ENCODE results near the gene UBTD2.
"Not testable (repeated sequence)": the region's sequence is repeated elsewhere in the genome, so short reads cannot be mapped to it uniquely, and the experiment has no call there.

UBTD2 gene

GRCh38 chr5:172251419-172251818 is 32.1 kb downstream of the UBTD2 start:
- DNase-seq (ENCODE audit: low read depth in 1 of 2, low spot score in 1 of 2) = no peak

DNA sequence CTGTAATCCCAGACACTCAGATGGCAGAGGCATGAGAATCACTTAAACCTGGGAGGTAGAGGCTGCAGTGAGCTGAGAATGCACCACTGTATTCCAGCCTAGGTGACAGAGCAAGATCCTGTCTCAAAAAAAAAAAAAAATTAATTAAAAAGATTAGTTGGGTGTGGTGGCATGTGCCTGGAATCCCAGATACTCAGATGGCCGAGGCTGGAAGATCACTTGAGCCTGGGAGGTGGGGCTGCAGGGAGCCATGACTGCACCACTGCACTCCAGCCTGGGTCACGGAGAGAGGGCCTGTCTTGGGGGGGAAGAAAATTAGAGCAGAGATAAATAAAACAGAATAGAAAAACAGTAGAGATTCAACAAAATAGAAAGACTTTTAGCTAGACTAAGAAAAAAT is 34.9 kb downstream of the UBTD2 start:
- no peak for DNase-seq (ENCODE audit: low read depth in 1 of 2, low spot score in 1 of 2)

GRCh38 chr5:172245703-172246125 is 37.9 kb downstream of the UBTD2 start:
- DNase-seq (ENCODE audit: low read depth in 1 of 2, low spot score in 1 of 2) = no peak

DNA sequence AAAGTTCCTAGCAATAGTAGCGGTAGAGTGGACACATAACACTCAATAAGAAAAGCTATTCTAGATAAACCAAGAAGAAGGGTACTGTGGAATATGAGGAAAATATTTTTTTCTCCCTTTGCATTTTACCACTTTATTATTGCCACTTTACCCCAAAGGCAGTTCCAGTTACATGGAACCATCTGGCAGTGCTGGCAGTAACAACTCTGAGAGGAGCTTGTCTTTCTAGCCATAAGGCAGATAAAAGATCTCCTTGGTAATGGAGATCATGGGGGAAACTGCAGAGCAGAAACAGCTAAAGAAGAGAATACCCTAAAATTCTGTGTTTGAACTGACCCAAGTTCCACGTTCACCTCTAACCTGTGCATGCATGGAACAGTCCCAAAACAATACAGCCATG is 38.5 kb downstream of the UBTD2 start:
- DNase-seq (ENCODE audit: low read depth in 1 of 2, low spot score in 1 of 2) = no peak

GRCh38 chr5:172243302-172243701 is 40.3 kb downstream of the UBTD2 start:
- DNase-seq (ENCODE audit: low read depth in 1 of 2, low spot score in 1 of 2) = no peak

- no peak for DNase-seq (ENCODE audit: low read depth in 1 of 2, low spot score in 1 of 2)
These were observed 45.2 kb downstream of the UBTD2 start for GRCh38 chr5:172238334-172238733.

DNA sequence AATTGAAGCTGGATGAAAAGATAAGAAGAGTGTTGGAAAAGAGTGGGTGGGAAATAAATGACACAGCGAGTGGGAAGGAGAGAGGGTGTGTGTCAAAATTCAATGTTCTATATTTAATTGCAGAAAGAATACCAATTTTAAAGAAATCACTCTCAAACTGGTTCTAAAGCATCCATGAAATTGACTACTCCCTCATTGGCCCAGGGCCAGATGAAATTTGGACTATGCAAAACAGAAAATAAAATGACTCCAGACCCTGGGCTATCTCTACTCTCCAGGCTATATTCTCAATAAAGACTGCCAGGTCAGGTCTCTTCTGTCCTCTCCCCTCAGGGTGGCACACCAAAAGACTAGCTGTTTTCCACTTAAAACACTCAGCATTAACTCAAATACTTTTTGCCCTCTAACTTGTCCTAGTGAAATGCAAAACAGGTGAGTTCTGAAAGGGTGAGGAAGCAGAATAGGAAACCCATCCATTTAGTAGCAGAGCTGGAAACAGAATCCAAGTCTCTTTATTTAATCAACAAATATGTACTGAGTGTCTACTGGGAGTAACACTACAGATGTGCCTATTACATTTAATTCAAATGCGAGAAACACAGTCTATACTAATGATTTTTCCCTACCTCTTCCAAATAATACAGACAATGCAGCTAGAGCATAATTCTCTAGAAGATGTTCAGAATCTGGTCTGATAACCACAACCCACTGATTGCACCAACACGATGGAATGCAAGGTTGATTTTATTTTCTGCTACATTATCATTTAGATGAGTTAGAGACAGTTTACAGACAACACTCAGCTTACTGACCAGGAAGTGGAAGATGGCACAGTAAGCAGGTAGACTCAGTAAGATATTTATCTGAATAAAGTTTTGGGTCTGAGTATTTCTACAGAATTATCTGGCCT is 47.5 kb downstream of the UBTD2 start:
- no peak for DNase-seq (ENCODE audit: low read depth in 1 of 2, low spot score in 1 of 2)

DNA sequence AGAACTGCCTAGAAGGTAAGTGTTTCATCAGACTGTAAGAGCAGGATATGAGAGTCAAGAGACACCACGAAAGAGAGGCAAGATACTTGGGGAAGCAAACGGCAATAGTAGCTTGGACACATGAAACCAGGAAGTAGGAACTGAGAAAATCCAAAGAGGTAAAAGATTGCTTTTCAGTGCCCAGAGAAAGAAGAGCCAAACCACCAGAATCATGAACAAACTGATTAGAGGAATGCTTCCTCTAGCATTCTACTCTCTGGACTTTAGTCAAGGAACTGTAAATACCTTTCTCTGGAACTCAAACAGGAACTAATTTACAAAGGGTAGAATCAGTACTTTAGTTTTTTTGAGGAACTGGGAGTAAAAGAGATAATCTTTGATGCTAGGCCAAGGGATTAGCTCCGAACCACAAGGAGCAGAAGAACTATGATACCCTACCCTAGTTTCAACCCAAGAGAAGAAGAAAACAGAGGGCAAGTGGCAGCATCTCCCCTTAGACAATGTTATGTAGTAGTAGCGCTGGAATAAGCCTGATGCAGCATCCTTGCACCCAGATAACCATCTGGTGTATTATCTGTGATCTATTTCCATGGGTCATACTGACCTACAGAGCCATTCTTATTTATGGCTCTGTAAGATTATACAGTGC is 48.3 kb downstream of the UBTD2 start:
- no peak for DNase-seq (ENCODE audit: low read depth in 1 of 2, low spot score in 1 of 2)

- DNase-seq (ENCODE audit: low read depth in 1 of 2, low spot score in 1 of 2) = no peak
These were observed 49.5 kb downstream of the UBTD2 start for GRCh38 chr5:172234031-172234430.

GRCh38 chr5:172229904-172230303 is 53.7 kb downstream of the UBTD2 start:
- no peak for DNase-seq (ENCODE audit: low read depth in 1 of 2, low spot score in 1 of 2)

DNA sequence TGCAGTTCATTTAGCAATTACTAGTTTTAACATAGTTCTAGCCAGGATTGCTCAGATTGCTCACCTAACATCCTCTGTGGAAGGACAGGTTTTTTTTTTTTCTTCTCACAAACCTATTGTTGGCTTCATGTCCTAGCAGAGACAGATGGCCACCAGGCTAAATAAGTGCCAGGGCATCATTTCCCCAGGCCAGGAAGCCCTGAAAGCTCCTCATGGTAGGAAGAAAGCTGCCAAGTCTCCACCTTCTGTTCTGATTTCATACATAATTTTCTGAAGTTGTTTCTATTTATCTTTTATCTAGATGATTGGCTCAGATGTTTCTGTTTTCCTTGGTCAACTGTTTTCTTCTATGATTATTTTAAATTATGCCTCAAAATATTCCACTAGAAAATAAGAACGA is 58.6 kb downstream of the UBTD2 start:
- DNase-seq (ENCODE audit: low read depth in 1 of 2, low spot score in 1 of 2) = no peak

DNA sequence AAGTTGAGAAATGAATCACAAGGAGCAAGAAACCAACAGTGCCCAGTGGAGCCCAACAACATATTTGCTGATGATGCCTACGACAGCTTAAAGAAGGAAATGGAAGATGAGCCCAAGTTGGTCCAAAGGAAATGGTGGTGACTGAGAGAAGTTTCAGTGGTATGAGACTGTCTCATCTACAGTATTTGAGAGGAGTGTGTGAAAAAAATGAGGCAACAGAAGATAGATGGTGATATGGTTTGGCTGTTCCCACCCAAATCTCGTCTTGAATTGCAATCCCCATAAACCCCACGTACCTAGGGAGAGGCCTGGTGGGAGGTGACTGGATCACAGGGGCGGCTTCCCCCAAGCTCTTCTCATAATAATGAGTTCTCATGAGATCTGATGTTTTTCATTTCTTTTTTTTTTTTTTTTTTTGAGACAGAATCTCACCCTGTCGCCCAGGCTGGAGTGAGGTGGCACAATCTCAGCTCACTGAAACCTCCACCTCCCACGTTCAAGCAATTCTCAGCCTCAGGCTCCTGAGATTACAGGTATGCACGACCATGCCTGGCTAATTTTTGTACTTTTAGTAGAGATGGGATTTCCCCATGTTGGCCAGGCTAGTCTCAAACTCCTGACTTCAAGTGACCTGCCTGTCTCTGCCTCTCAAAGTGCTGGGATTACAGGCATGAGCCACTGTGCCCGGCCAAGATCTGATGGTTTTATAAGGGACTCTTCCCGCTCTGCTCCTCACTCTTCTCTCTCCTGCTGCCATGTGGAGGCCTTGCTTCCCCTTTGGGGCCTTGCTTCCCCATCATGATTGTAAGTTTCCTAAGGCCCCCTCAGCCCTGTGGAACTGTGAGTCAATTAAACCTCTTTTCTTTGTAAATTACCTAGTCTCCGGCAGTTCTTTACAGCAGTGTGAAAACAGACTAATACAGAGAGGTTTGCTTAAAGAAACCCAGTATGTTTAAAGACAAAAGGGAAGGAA is 59.4 kb downstream of the UBTD2 start:
- DNase-seq (ENCODE audit: low read depth in 1 of 2, low spot score in 1 of 2) = peak in 1 of 2 donors; percentile 18

DNA sequence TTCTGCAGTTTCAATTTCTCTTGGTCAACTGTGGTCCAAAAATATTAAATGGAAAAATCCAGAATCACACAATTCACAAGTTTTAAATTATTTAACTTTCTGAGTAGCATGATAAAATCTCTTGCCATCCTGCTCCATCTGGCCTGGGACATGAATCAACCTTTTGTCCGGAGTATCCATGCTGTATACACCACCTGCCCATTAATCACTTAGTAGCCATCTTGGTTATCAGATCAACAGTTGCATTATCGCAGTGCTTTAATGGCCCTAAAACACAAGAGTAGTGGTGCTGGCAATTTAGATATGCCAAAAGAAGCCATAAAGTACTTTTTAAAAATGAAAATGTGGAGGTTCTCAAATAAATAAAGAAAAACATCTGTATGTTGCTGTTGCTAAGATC is 64.3 kb downstream of the UBTD2 start:
- no peak for DNase-seq (ENCODE audit: low read depth in 1 of 2, low spot score in 1 of 2)

DNA sequence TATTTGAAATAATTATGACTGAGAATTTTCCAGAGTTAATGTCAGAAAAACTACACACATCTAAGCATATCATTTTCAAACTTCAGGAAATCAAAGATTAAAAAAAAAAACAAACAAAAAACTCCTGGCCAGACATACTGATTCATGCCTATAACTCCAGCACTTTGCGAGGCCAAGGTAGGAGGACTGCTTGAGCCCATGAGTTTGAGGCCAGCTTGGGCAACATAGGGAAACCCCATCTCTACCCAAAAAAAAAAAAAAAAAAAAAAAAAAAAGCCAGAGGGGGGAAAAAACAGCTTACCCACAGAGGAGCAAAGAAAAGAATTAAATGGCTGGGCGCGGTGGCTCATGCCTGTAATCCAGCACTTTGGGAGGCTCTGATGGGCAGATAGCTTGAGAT is 67.2 kb downstream of the UBTD2 start:
- DNase-seq (ENCODE audit: low read depth in 1 of 2, low spot score in 1 of 2) = no peak

- DNase-seq (ENCODE audit: low read depth in 1 of 2, low spot score in 1 of 2) = no peak
These were observed 70.4 kb downstream of the UBTD2 start for GRCh38 chr5:172213126-172213525.

GRCh38 chr5:172211676-172212075 is 71.9 kb downstream of the UBTD2 start:
- DNase-seq (ENCODE audit: low read depth in 1 of 2, low spot score in 1 of 2) = no peak

- DNase-seq (ENCODE audit: low read depth in 1 of 2, low spot score in 1 of 2) = no peak
These were observed 73.8 kb downstream of the UBTD2 start for GRCh38 chr5:172209714-172210113.

DNA sequence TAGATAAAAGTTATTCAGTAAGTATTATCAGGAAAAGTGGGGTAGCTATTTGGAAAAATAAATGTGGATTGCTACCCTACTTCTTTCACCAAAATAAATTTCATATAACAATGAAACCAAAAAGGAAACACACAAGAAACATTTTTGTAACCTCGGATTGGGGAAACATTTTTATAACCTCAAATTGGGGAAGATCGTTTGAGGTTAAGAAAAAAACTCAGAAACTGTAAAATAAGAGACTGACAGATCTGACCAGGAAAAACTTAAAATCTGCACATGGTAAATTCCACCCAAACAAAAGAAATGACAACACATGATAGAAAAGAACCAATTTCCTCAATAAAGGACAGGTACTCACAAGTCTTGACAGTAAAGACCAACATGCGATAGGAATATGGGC is 76.1 kb downstream of the UBTD2 start:
- no peak for DNase-seq (ENCODE audit: low read depth in 1 of 2, low spot score in 1 of 2)

DNA sequence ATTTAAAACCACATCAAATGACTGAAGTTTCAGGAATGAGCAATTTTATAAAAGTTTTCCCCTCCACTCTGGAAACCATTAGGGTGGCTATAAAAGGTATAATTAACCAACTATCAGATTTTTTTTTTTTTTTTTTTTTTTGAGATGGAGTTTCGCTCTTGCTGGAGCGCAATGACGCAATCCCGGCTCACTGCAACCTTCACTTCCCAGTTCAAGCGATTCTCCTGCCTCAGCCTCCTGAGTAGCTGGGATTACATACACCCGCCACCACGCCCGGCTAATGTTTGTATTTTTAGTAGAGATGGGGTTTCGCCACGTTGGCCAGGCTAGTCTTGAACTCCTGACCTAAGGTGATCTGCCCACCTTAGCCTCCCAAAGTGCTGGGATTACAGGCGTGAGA is 77.6 kb downstream of the UBTD2 start:
- DNase-seq (ENCODE audit: low read depth in 1 of 2, low spot score in 1 of 2) = not testable (repeated sequence)

GRCh38 chr5:172200476-172200875 is 83.1 kb downstream of the UBTD2 start:
- no peak for DNase-seq (ENCODE audit: low read depth in 1 of 2, low spot score in 1 of 2)

GRCh38 chr5:172199446-172199845 is 84.1 kb downstream of the UBTD2 start:
- no peak for DNase-seq (ENCODE audit: low read depth in 1 of 2, low spot score in 1 of 2)

Measured in activated T-helper 1 cell treated with anti-CD3 and anti-CD28 coated beads, Interleukin-2, amount 50 U/mL, for 16 hours (primary cell).